Stimulated activated CD8-positive, alpha-beta memory T cell treated with anti-CD3 and anti-CD28 coated beads, Interleukin-4, amount 100 ng/mL, for 48 hours (primary cell): ENCODE results near the gene RECQL5.
A peak's percentile ranks its signal among the peaks of the same experiment; 100 is the strongest.

Experiments
- DNase-seq: peaks from one replicate; pipeline ENCODE4 v3.0.0-alpha.2; 2020

RECQL5 gene

DNA sequence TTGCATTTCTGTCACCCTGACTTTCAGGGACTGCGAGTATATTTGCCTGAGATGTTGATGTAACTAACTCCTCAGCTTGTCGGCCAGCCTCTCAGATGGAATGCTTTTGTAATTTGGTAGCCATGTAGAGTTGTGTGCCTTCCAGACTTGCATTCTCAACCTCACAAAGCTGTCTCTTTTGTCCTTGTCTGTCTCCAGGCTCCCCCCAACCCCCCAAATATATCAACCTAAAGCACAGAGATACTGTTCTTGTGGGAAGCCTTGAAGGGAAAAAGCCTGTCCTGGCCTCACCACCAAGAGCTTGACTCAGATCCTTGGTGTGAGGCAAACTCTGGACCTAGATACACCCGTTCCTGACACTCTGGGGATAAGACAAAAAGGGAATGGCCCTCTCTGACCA lies 18.5 kb upstream of the RECQL5 start:
- no peak for DNase-seq

DNA sequence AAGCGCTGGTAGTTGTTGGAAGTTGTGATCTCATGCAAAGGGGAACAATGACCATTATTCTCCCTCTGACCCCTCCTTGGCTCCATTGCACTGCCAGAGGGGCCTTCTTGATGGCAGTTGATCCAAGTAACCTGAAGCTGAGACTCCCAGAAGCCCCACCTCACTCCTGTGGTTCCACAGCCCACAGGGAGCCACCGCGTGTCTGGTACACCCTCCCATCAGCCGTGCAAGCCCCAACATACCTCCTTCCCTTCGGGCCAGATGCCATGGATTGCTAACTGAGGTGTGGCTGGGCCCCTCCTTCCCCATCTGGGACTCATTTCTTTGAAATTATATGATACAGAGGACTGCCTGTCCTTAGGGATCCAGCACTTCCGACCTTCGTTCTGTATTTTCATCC lies 18.0 kb upstream of the RECQL5 start:
- DNase-seq, result no peak

DNA sequence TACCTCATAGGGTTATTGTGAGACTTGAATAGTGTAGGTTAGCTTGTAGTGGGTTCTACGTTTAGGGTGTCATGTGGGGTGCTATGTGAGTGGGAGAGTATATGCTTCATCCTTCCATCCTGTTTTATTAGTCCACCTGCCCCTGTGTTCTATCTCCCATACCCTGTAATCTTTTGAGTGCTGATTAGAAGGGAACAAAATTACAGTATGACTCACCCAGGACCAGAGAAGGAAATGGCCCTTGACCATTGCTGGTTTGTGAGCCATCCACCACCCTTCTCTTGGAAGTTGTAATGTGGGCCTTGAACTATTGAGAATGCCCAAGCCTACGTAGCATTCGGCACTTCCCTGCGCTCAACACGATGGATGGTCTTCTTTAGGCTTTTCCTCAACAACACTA lies 17.3 kb upstream of the RECQL5 start:
- no peak for DNase-seq

DNA sequence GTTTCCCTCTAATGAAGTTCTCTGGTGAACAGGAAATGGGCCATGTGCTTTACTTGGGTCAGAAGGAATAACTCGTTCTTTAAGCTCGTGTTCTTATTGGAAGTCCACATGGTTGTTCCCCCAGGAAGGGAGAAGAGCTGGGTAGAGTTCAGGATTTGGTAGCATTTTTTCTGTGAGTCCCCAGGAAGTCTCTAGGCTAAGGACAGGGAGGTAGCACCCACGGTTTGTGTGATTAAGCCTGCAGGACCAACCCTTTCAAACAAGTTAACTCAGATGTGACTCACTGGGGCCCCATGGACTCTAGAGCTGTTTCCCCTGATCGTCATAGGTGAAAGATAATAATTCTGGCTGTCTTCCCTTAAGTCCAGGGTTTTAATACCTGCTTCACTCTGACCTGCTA lies 16.6 kb upstream of the RECQL5 start:
- no peak for DNase-seq

DNA sequence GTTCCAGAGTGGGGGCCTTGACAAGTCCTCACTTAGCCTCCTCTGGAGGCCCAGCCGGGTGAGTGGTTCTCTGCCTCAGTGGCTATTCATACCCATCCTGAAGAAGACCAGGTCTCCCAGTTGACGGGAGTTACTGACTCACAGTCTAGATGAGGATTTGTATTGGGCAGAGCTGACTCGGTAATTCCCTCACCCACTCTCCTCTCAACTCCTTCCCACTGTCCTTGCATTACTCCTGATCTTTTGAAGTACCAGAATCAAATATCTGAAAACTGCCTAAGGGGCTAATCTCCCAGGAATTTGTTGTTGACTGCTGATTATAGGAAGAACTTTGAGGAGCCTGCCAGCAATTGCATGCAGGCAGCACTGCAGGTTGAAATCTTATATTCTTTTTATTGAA lies 14.3 kb upstream of the RECQL5 start:
- DNase-seq, result no peak

DNA sequence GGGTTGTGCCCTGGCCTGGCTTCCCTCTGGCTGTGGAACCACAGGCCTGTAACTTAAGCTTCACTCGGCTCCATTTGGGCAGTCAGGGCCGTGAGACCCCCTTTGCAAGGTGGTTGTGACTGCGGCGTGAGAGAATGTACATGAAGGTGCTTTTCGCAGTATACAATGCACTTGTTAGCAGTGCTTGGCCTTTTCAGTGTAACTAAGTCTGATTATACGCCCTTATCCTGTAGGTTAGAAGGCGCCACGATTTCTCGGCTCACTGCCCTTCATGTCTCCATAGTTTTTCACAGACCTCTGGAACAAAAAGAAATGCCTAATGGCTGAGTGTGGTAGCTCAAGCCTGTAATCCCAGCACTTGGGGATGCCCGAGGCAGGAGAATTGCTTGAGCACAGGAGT lies 13.5 kb upstream of the RECQL5 start:
- DNase-seq, result no peak

DNA sequence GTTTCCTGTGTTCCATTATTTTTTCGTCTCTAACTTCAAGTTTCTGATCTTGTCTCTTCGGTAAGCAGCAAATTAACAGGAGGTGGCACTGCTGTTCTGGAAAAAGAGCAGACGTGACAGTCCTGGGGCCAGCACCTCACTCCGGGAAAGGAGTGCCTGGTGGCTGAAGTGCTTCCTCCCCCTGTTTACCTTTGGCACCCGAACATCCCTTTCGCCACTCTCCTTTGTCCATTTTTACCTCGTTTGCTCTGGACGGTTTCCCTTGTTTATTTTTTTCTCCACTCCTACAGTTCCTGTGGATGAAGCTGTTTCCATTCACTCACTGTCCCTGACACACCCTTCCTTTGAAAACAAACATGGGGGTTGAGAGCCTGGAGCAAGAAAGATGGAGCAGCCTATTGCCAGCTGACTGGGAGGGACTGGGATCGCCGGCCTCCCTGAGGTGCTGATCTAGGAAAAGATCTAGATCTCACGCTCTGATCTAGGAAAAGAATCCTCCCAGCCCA lies 12.8 kb upstream of the RECQL5 start:
- no peak for DNase-seq

DNA sequence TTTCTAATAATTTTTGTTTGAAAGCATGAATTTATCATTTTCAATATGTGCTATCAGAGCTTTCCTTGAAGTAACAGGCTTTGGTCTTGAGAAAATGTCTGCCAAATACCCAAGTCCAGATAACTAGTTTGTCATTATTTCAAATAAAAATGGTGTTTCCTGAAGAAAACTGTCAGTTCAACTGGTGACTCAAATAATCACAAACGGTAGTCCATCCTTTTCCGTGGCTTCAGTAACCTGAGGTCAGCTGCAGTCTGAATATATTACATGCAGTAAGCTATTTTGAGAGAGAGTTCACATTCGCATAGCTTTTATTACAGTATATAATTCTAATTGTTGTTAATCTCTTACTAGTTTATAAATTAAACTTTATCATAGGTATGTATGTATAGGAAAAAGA lies 9.5 kb upstream of the RECQL5 start:
- DNase-seq, result no peak

DNA sequence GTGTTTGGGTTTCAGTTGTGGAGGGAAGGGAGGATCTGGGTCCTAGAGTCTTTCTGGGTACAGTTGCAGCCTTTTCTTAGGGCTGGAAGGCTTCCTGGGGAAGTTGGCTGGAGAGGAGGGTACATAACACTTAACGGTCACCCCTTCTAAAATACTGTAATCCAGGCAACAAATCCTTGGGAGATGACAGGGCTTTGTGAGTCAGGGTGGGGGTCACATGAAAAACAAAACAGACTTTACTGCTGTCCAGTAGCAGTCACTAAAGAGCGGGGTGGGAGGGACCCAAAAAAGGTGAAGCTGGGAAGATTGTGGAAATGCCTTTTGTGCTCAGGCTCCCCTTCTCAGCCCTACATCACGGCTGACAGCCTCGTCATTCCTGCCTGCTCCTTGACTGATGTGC lies 6.5 kb upstream of the RECQL5 start:
- no peak for DNase-seq

DNA sequence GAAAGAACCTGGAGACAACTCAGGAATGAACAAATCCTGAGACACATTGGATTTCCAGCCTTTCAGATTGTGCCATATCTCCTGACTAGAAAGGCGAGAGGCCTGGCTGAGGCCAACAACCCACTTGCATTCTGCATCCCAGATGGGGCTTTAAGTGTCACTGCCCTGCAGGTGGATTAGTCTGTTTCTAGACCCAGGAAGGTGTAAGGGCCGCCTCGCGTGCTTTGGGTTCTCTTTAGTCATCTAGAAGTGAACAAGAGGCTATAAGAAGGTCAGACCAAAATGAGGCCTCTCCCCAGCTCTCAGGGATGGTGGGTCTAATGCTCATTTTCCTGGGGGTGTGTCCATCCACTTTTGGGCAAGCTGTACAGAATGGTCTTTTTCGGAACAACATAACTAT lies 5.1 kb upstream of the RECQL5 start:
- no peak for DNase-seq

DNA sequence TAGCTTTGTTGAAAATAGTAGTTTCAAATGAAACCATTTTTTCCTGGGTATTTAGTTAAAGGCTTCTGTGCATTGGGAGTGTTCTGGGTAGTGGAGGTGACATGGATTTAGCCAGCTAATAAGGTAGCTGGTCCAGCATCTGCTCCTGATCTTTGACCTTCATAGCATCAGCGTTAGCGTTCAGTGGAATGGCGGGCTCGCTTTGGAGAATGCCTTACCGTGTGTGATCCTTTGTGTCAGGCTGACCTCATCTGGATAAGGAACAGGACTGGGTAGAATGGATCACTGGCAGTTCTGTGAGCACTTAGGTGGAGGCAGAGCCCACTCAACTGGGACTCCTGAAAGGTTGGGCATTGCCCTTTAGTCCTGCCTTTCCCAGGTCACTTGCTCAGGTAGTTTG lies 3.9 kb upstream of the RECQL5 start:
- DNase-seq, result no peak

DNA sequence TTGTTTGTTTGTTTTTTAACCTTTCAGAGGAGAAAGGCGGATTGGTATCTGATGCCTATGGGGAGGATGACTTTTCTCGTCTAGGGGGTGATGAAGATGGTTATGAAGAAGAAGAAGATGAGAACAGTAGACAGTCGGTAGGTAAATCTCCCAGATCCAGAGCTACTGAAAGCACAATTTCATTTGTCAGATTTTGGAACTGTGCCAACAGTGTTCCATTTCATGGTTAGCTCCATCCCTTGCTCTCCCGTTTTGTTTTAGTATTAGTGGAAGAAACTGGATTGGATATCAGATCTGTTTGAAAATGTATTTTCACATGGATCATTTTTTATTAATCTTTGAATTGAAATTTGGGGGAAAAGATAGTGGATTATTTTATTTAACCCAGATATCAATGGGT lies 1.5 kb upstream of the RECQL5 start:
- no peak for DNase-seq

DNA sequence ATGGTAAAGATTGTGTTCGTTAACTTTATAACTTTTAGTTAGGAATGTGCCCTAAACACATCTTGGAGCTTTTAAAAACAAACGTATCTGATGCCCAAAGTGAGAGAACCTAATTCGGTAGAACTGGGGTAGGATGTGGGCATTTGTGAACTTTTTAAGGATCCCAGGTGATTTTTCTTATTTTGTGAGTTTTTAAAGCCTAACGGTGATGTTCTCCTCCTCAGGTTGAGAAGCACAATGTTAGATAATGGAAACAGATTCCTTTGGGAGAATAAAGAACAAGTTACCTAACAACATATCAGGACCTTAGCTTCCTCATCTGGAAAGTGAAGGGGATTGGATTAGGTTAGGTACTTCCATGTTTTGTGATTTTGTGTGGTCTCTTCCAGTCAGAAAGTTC lies 871 bp upstream of the RECQL5 start:
- DNase-seq, result no peak

DNA sequence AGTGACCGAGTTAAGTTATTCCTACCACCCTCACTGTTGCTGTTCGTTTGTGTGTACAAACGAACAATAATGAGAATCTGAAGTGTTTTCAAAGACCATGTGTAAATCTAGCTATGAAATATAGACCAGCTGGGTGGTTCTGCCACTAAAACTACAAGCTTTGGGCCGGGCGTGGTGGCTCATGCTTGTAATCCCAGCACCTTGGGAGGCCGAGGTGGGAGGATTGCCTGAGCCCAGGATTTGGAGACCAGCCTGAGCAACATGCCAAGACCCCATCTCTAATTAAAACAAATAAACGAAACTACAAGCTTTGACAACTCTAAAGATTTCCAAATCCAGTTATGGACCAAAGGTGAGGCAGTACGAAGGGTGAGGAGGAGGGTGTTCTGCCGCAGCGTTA lies 973 bp downstream of the RECQL5 start:
- no peak for DNase-seq

DNA sequence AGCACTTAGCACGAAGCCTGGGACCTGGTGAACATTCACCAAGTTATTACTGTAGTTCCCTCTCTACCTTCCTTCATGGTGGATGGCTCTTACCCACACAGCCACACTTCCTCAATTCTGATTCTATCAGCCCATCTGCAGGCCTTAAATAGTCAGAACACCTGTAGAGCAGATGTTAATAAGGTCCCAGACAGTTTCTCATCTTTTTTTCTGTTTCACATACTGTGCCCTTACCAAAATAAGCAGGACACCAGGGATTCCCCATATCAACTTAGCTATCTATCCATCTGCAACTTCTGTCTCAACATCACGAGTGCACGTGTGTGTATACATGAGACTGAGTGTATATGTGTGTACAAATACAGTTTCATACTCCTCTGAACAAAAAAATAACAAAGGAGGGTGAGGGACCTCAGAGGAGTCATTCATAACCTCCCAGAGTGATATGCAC lies 2.8 kb downstream of the RECQL5 start:
- DNase-seq, result no peak

DNA sequence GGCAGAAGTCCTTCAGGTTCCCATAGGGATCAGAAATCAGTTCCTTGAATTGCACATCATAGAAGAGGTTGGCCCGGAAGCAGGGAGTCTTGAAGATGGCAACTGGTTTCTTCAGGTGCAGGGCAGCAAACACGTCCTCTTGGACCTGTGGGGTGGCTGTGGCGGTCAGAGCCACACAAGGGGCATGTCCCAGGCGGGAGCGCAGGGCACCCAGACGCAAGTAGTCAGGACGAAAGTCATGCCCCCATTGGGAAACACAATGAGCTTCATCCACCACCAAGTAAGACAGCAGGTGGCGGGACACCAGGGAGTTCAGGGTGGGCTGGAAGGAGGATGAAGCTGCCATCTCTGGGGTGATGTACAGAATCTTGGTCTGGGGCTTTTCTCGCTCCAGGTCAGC lies 4.4 kb downstream of the RECQL5 start:
- no peak for DNase-seq

DNA sequence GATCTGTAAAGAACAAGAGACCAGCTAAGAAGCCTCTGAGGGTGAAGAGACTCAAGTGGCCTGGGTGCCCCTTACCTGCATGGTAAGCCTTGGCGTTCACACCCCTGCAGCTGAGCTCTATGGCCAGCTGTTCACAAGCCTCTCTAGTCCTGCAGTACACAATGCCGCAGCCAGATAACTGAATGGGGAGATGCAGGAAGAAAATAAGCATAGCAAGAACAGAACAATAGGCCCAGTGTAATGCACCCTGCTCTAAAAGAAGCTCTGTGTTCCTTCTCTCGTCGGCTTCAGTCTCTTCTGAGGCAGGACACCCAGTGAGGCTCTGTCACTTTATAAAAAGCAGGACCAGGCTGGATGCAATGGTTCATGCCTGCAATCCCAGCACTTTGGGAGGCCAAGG lies 5.4 kb downstream of the RECQL5 start:
- no peak for DNase-seq

DNA sequence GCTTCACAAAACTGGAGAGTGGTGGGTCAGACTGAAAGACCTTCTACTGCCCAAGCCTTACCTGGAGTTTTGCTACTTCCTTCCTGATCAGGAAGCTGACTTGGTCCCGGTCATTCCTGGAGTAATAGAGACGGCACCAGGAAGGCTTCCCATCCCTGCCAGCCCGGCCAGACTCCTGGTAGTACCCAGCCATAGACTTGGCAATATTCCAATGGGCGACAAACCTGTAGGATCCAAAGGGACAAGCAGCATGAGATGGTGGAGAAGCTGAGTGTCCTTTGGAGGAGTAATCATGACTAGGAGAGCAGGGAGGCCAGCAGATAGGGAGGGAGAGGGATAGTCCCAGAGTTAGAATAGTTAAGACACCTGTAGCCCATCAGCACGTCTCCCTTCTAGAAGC lies 8.7 kb downstream of the RECQL5 start:
- DNase-seq, result no peak

DNA sequence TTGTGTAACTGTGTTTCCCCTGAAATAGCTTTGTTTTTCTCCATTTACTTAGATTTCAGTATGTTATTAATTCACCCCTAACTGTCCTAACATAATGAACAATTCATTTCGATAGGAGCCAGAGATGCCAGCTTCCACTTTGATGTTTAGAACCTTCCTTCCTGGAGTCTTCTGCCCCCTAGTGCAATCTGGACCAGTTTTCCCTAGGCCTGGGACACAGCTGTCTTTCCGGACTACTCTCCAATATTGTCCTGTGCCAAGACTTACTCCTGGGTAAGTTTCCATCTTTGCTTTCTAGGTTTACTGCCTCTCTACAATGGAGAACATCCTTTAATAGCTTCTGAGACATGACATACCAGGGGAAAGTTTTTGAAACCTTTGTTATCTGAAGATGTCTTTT lies 12.8 kb downstream of the RECQL5 start:
- no peak for DNase-seq

DNA sequence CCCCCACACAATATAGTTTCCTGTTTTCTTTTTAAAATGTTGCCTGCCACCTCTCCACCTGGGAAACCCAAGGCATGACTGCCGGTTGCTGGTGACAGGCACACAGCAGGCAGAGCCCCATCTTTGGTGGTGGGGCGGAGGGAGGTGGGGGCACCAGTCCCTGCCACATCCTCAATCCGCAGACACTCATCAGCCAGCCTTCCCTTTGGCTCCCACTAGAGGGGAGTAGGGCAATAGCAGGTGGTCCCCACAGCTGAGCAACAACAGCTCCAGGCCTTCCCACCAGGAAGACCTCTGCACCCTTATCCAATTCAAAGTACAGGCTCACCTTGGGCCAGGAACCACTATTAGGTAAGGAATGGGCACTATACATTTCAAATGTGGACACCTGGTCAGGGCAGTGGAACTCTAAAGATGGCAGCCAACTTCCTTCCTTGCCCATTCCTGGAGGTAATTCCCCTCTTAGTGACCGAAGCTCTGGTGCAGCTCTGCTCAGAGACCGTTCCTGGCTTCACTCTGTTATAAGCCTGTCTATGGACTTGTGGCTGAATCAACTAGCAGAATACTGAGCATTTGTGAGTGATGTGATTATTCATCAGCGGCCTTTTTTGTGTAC lies 13.9 kb downstream of the RECQL5 start:
- peak; percentile 54 for DNase-seq

DNA sequence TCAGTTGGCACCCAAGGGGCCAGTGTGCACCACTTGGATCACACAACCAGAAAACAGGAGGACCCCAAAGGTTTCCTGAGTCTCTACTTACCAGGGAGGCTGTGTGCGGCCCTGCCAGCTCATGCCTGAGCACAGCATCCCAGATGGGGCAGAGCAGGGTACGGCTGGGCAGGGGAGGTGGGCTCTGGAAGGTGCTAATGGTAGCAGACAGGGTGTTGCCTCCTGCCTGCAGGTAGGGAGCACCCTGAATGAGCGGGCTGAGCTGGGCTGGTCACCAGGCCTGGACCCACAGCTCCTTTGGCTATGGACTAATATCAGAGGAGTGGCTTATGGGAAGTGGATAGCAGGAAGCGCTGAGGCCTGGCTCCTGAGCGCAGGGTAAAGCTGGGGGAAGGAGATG lies 14.6 kb downstream of the RECQL5 start:
- DNase-seq, result no peak

DNA sequence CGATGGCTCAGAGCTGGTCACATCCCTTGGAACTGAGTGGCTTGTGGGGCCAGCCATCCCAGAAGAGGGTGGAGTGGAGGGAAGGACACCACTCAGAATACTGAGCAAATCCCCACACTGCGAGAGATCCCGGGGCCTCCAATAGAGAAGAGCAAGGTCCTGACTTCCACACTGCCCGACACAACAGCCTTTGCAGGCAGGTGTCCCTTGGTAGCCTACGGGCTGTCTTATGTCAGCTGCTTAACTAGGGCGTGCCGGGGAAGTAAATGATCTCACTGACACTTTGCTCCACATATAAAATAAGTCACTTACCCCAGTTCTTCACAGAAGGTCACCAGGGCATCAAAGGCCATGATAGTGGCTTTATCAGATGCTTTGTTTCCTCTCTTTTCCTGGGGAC lies 16.1 kb downstream of the RECQL5 start:
- no peak for DNase-seq

DNA sequence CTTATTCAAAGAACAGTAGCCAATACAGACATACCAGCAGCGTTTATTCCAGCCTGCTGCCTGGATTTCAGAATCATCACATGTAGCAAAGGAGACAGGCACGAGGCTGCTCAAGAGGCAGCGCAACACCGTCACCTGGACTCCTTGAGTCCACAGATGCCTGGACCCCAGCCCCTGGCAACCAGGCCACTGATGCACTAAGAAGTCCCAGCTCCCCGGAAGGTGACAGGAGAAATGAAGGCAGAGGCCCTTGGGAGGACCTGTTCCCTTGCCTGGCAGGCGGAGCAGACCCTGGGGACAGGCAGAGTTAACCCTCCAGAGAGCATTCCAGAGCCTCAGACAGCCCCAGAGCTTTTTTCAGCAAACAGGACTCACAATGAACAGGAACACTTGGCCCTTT lies 17.3 kb downstream of the RECQL5 start:
- no peak for DNase-seq

DNA sequence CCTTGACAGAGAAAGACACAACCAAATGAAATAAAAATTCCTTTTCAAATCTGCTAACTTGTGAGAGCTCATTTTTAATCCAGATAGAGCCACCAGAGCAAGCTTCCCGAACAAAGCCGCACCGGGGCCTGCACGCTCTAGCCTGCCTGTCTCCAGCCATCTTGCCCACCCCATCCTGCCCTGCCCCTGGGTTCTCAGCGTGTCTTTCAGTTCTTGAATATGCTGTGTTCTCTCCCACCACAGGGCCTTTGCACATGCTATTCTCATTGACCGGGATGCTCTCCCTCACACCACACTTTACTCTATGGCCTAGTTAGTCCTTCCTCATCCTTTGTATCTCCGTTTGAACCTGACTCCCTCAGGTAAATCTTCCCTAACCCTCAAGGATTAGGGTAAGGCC lies 19.0 kb downstream of the RECQL5 start:
- no peak for DNase-seq

DNA sequence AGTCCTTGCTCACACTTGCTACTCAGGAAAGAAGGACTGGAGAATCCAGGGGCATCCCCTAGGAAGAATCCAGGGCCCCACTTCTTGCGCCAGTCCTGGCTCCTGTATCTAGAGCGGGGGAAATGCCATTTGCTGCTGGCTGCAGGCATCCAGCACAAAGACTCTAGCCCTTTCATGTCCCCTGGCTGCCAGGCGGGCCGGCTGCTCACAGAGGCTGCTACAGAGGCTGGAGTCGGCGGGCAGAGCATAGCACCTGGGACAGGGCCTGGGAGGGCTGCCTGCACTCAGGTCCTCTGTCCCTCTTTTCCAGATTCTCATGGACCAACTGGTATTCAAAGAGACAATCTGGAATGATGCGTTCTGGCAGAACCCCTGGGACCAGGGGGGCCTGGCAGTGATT lies 19.9 kb downstream of the RECQL5 start:
- DNase-seq, result no peak

DNA sequence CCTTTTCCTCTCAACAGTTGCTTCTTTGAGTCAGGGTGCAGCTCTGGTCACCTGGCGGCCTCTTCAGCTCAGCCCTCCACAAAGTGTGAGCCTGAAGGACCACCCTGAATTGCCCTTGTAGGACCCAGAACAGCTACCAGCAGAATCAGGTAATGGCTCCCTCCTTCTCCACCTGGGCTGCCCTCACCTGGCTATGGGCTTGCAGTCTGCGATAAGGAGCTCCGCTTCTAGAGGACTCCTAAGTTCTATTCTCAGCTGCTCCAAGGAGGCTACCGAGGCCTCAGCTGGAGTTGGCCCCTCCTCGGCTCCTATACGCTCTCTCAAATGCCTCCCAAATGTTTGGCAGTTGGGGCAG lies 20.3 kb downstream of the RECQL5 start:
- no peak for DNase-seq
